Measurements from ENCODE around the gene NELFA. TPM values are rescaled to one million over a fixed set of nuclear protein-coding genes. Genes with fewer than 3 reads are reported as not detected.
"Not testable (repeated sequence)": the region's sequence is repeated elsewhere in the genome, so short reads cannot be mapped to it uniquely, and the experiment has no call there.

Gene NELFA
- total RNA-seq, 1 donor, result 19.9 TPM

DNA sequence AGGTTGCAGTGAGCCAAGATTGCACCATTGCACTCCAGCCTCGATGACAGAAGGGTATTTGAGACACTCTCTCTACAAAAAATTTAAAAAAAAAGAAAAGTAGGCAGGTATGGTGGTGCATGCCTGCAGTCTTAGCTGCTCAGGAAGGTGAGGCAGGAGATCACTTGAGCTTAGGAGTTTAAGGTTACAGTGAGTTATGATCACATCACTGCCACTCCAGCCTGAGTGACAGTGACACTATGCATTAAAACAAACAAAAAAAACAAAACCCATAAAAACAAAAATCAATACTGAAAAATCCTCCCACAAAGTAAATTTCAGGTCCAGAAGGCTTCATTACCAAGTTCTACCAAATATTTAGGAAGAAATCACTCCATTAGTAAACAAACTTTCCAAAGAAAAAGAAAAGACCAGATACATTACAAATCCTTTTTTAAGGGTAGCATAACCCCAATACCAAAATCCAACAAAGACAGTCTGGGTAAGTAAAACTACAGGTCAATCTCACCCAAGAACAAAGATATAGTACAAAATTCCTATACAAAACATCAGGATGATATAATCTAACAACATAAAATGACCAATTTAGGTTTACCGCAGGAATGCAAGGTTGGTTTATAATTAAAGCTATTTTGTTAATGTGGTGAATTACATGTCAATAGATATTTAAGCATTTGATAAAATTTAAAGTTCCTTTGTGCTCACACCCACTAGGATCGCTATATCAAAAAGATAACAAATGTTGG lies 11.7 kb downstream of the NELFA start:
- Histone ChIP-seq H3K36me3 (ENCODE audit: insufficient read depth, low read length) (peaks cover 7% of the 10 kb centered on the region), H3K9me3 (ENCODE audit: low read depth, low read length) (no peaks in the 10 kb centered on the region), H3K4me2 (ENCODE audit: insufficient read depth, low read length) (no peak overlapping the region), H3K27me3 (ENCODE audit: insufficient read depth, low read length) (no peaks in the 10 kb centered on the region), H3K79me2 (ENCODE audit: insufficient read depth, low read length) (peaks cover 83% of the 10 kb centered on the region), H3K27ac (ENCODE audit: low read depth, low read length) (no peak overlapping the region), H3K4me3 (ENCODE audit: insufficient read depth, low read length) (no peak overlapping the region), H2AFZ (ENCODE audit: low read length) (no peak overlapping the region), H4K20me1 (ENCODE audit: insufficient read depth, low read length) (peaks cover 19% of the 10 kb centered on the region), H3K4me1 (ENCODE audit: insufficient read depth, low read length) (no peaks in the 10 kb centered on the region)
- TF ChIP-seq, protein P1, sequence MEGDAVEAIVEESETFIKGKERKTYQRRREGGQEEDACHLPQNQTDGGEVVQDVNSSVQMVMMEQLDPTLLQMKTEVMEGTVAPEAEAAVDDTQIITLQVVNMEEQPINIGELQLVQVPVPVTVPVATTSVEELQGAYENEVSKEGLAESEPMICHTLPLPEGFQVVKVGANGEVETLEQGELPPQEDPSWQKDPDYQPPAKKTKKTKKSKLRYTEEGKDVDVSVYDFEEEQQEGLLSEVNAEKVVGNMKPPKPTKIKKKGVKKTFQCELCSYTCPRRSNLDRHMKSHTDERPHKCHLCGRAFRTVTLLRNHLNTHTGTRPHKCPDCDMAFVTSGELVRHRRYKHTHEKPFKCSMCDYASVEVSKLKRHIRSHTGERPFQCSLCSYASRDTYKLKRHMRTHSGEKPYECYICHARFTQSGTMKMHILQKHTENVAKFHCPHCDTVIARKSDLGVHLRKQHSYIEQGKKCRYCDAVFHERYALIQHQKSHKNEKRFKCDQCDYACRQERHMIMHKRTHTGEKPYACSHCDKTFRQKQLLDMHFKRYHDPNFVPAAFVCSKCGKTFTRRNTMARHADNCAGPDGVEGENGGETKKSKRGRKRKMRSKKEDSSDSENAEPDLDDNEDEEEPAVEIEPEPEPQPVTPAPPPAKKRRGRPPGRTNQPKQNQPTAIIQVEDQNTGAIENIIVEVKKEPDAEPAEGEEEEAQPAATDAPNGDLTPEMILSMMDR (IDR thresholded peaks at IDR 0.05; ENCODE audit: extremely low read depth, low read depth, low read length), result no peak
- no peak for DNase-seq (ENCODE audit: insufficient read length, low spot score, missing footprints)

DNA sequence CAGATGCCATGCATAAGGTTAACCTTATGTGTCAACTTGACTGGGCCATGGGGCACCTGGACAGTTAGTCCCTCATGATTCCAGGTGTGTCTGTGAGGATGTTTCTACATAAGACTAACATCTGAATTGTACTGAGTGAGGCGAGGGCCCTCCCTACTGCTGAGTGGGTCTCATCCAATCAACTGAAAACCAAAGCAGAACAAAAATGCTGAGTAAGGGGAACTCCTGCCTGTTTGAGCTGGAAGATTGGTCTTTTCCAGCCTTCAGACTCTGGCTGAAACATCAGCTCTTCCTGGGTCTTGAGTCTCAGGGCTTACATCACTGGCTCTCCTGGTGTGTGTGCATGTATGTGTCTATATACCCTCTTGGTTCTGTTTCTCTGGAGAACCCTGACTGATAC lies 13.8 kb downstream of the NELFA start:
- peaks cover 73% of the 10 kb centered on the region for H3K79me2 ChIP-seq (ENCODE audit: insufficient read depth, low read length)
- no peaks in the 10 kb centered on the region for H3K4me1 ChIP-seq (ENCODE audit: insufficient read depth, low read length)
- TF ChIP-seq, protein P1 (IDR thresholded peaks at IDR 0.05; ENCODE audit: extremely low read depth, low read depth, low read length), result no peak
- no peak overlapping the region for H3K27ac ChIP-seq (ENCODE audit: low read depth, low read length)
- no peaks in the 10 kb centered on the region for H3K9me3 ChIP-seq (ENCODE audit: low read depth, low read length)
- peaks cover 27% of the 10 kb centered on the region for H4K20me1 ChIP-seq (ENCODE audit: insufficient read depth, low read length)
- H2AFZ ChIP-seq (ENCODE audit: low read length), result no peak overlapping the region
- H3K4me3 ChIP-seq (ENCODE audit: insufficient read depth, low read length), result no peak overlapping the region
- peaks cover 13% of the 10 kb centered on the region for H3K36me3 ChIP-seq (ENCODE audit: insufficient read depth, low read length)
- no peak overlapping the region for H3K4me2 ChIP-seq (ENCODE audit: insufficient read depth, low read length)
- DNase-seq (ENCODE audit: insufficient read length, low spot score, missing footprints), result peak; percentile 82
- H3K27me3 ChIP-seq (ENCODE audit: insufficient read depth, low read length), result no peaks in the 10 kb centered on the region

DNA sequence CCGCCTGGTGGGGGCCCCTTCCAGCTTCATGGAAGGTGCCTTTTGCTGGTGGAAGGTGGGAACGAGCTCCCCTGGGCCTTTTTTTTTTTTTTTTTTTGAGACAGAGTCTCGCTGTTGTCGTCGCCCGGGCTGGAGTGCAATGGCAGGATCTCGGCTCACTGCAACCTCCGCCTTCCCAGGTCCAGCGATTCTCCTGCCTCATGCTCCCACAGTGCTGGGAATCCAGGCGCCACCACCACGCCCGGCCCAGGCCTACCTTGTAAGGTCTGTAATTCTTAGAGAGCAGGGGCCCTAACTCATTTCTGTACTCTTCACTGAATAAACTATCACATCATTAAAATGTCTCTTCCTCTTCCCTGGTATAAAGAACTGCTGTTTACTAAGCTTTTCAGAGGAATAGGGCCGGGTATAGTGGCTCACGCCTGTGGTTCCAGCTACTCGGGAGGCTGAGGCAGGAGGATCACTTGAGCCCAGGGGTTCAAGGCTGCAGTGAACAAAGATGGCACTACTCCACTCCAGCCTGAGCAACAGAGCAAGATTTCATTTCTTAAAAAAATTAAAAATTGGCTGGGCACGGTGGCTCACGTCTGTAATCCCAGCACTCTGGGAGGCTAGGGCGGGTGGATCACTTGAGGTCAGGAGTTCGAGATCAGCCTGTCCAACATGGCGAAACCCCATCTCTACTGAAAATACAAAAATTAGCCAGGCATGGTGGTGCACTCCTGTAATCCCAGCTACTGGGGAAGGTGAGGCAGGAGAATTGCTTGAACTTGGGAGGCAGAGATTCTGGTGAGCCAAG lies 14.9 kb downstream of the NELFA start:
- not testable (repeated sequence) for H3K27me3 ChIP-seq (ENCODE audit: insufficient read depth, low read length); H3K4me2 ChIP-seq (ENCODE audit: insufficient read depth, low read length); H3K27ac ChIP-seq (ENCODE audit: low read depth, low read length); H3K4me3 ChIP-seq (ENCODE audit: insufficient read depth, low read length); H3K4me1 ChIP-seq (ENCODE audit: insufficient read depth, low read length); H3K9me3 ChIP-seq (ENCODE audit: low read depth, low read length); H2AFZ ChIP-seq (ENCODE audit: low read length)
- peaks cover 13% of the 10 kb centered on the region for H3K36me3 ChIP-seq (ENCODE audit: insufficient read depth, low read length)
- DNase-seq (ENCODE audit: insufficient read length, low spot score, missing footprints), result peak; percentile 21
- H3K79me2 ChIP-seq (ENCODE audit: insufficient read depth, low read length), result peaks cover 63% of the 10 kb centered on the region
- H4K20me1 ChIP-seq (ENCODE audit: insufficient read depth, low read length), result peaks cover 27% of the 10 kb centered on the region

DNA sequence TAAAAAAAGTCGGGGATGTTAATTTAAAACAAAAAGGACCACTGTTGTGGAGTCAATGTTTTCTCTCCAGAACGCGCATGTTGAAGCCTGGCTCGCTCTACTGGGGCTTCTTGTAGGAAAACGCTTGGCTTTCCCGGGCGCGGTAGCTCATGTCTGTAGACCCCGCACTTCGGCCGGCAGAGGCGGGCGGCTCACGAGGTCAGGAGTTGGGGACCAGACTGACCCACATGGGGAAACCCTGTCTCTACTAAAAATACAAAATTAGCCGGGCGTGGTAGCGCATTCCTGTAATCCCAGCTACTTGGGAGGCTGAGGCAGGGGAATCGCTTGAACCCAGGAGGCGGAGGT lies 15.6 kb downstream of the NELFA start:
- H3K36me3 ChIP-seq (ENCODE audit: insufficient read depth, low read length), result peaks cover 13% of the 10 kb centered on the region
- no peak overlapping the region for H2AFZ ChIP-seq (ENCODE audit: low read length)
- no peak for DNase-seq (ENCODE audit: insufficient read length, low spot score, missing footprints)
- H3K27ac ChIP-seq (ENCODE audit: low read depth, low read length), result no peak overlapping the region
- H3K4me2 ChIP-seq (ENCODE audit: insufficient read depth, low read length), result peak overlapping the region; percentile 45
- H4K20me1 ChIP-seq (ENCODE audit: insufficient read depth, low read length), result peaks cover 27% of the 10 kb centered on the region
- no peaks in the 10 kb centered on the region for H3K9me3 ChIP-seq (ENCODE audit: low read depth, low read length)
- H3K79me2 ChIP-seq (ENCODE audit: insufficient read depth, low read length), result peaks cover 55% of the 10 kb centered on the region
- H3K27me3 ChIP-seq (ENCODE audit: insufficient read depth, low read length), result no peaks in the 10 kb centered on the region
- no peak overlapping the region for H3K4me3 ChIP-seq (ENCODE audit: insufficient read depth, low read length)
- H3K4me1 ChIP-seq (ENCODE audit: insufficient read depth, low read length), result no peaks in the 10 kb centered on the region
- TF ChIP-seq, protein P1 (IDR thresholded peaks at IDR 0.05; ENCODE audit: extremely low read depth, low read depth, low read length), result no peak
